ENCODE data around the gene TAX1BP3. TPM values are rescaled to one million over a fixed set of nuclear protein-coding genes. Genes with fewer than 3 reads are reported as not detected.

The TAX1BP3 gene
- total RNA-seq, 1 experiment from 2014 or later: 76.3 TPM

- Histone ChIP-seq H3T11ph (ENCODE audit: low read length) (no peak overlapping the region), H3K14ac (ENCODE audit: insufficient read depth, low read length) (no peak overlapping the region), H2BK15ac (ENCODE audit: low read depth, low read length) (no peak overlapping the region), H3K9me3 (ENCODE audit: control insufficient read depth, low read depth, low read length) (no peaks in the 10 kb centered on the region), H2BK12ac (ENCODE audit: insufficient read length, low read depth, low read length) (no peak overlapping the region), H2BK120ac (ENCODE audit: low read depth, low read length, poor library complexity, severe bottlenecking) (no peak overlapping the region), H4K20me1 (ENCODE audit: control insufficient read depth, insufficient read depth, insufficient read length) (peaks cover 3% of the 10 kb centered on the region), H4K5ac (ENCODE audit: insufficient read length, low read depth, low read length) (no peak overlapping the region), H3K18ac (ENCODE audit: insufficient read length, low read depth, low read length) (no peak overlapping the region), H3K79me2 (ENCODE audit: insufficient read depth, low read length) (no peaks in the 10 kb centered on the region), H3K9ac (ENCODE audit: extremely low read depth, insufficient read length, low read length) (no peak overlapping the region), H3K23me2 (ENCODE audit: insufficient read length, low read depth, low read length, poor library complexity, severe bottlenecking) (peaks cover 4% of the 10 kb centered on the region), H3K27ac (ENCODE audit: insufficient read length, low read depth, low read length) (no peak overlapping the region), H2BK20ac (ENCODE audit: low read depth, low read length, poor library complexity, severe bottlenecking) (no peak overlapping the region), H2BK5ac (ENCODE audit: insufficient read length, low read length) (no peak overlapping the region), H3K23ac (ENCODE audit: insufficient read length, low read depth, low read length) (no peak overlapping the region), H3K4me1 (ENCODE audit: insufficient read depth, low read length) (no peaks in the 10 kb centered on the region), H3K27me3 (ENCODE audit: insufficient read depth, low read length) (no peaks in the 10 kb centered on the region), H4K91ac (ENCODE audit: insufficient read length, low read depth, low read length) (no peak overlapping the region), H2AFZ (ENCODE audit: low read length) (no peak overlapping the region), H4K8ac (replicated peaks; ENCODE audit: insufficient read length, low read depth, low read length) (no peak overlapping the region), H2AK5ac (ENCODE audit: insufficient read length, low read length) (no peak overlapping the region), H3K4me2 (ENCODE audit: insufficient read depth, insufficient read length, low read length) (no peak overlapping the region), H3K56ac (ENCODE audit: insufficient read length, low read depth, low read length) (no peak overlapping the region), H3K4ac (ENCODE audit: low read depth, low read length) (no peak overlapping the region), H3K79me1 (ENCODE audit: insufficient read depth, low read depth, low read length, poor library complexity, severe bottlenecking) (no peaks in the 10 kb centered on the region)
- WGBS (ENCODE audit: extremely low coverage, insufficient read length, low lambda C conversion rate): no CpG with 5 or more reads among the region's 16 CpGs
- DNase-seq: peak; percentile 86
- no peak overlapping the region for H3K4me3 Mint-ChIP-seq
- peaks cover 0 to 4% (median 0%) of the 10 kb centered on the region in 3 experiments; a peak in 1 of 7 replicates for H3K36me3 Mint-ChIP-seq (ENCODE audit: insufficient read depth in 1 of 3, low read depth in 3 of 3)
- no peaks in the 10 kb centered on the region; a peak in 2 of 5 replicates for H3K9me3 Mint-ChIP-seq
- H3K27ac Mint-ChIP-seq: no peak overlapping the region
- peaks cover 5 to 21% of the 10 kb centered on the region in 2 experiments for H3K4me1 Mint-ChIP-seq
- peaks cover 25% of the 10 kb centered on the region for H3K27me3 Mint-ChIP-seq (ENCODE audit: low read depth)
- peak; percentile 32; the same call in 2 of the 3 replicates for TF ChIP-seq CTCF (conservative IDR thresholded peaks at IDR 0.05)
Measured at GRCh38 chr17:3691617-3692067, 23.3 kb upstream of the TAX1BP3 start.
